Neutrophil (primary cell): ENCODE measurements around the gene FAM120AOS.

Experiments used
- H3K27ac ChIP-seq: fragments of 200-600 bp; sonication (generic); 2 replicates; pipeline ENCODE4 v1.5.1; 2016; ENCODE audit warnings: mild to moderate bottlenecking, moderate library complexity
- H3K27me3 ChIP-seq: fragments of 200-600 bp; sonication (generic); 2 replicates; pipeline ENCODE4 v1.6.0; 2016; ENCODE audit warnings: mild to moderate bottlenecking
- H3K36me3 ChIP-seq: fragments of 200-600 bp; sonication (generic); 2 replicates; pipeline ENCODE4 v1.5.1; 2017
- H3K4me1 ChIP-seq, 2 experiments: fragments of 200-600 bp in 1 of 2; sonication (generic) in 1 of 2; 1 replicate in 1 of 2; 2 replicates in 1 of 2; pipeline versions ENCODE4 v1.5.1 to v1.6.1; 2013 to 2016; ENCODE audit warnings: low read depth in 1 of 2, low read length in 1 of 2, mild to moderate bottlenecking in 1 of 2, moderate library complexity in 1 of 2; ENCODE audit not compliant: control insufficient read depth in 1 of 2, insufficient read depth in 1 of 2
- H3K4me3 ChIP-seq, 2 experiments: fragments of 200-600 bp in 1 of 2; sonication (generic) in 1 of 2; 1 replicate in 1 of 2; 2 replicates in 1 of 2; pipeline ENCODE4 v1.5.1; 2013 to 2016; ENCODE audit warnings: low read depth in 1 of 2, low read length in 1 of 2, mild to moderate bottlenecking in 1 of 2, moderate library complexity in 1 of 2
- H3K9me3 ChIP-seq: fragments of 200-600 bp; sonication (generic); 2 replicates; pipeline ENCODE4 v1.5.1; 2016
- TF ChIP-seq, protein P1 (sequence below): fragments of 200-600 bp; sonication (generic); IDR thresholded peaks from 2 replicates; pipeline ENCODE4 v1.5.1; 2016; ENCODE audit warnings: antibody characterized with exemption

The FAM120AOS gene

DNA sequence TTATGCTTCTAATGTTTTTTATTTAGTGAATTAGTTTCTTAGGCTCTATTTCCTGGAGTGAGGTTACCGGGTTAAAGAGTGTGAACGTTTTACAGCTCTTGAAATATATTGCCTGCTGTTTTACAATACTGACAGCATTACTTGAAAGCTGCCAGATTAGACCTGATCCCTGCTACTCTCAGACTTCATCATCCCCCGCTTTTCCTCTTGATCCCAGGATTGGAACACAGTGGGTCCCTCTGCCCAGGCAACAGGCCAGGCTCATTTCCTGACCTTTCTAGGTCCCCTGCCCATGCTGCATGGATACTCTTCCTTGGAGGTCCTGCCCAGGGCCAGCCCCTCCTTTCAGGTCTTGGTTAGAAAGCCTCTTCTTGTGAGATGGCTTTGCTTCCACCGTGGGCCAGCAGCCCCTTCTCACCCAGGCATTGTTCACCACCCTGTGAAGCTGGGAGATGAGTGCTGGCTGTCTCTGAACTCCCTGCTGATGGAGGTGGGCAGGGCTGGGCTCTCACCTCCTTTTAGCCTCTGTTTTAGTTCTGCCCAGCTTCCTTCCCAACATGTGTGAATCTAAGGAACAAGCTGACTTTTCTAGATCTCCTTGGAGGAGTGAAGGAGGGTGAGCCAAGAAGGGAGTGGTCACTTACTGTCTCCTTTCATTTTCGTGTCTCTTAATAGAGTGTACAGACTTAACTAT lies 15.5 kb upstream of the FAM120AOS start:
- H3K4me3 ChIP-seq = no peak overlapping the region
- H3K4me1 ChIP-seq = peaks cover 33 to 42% of the 10 kb centered on the region in 2 experiments
- peak overlapping the region; percentile 28 for H3K27ac ChIP-seq
- H3K9me3 ChIP-seq = no peaks in the 10 kb centered on the region
- TF ChIP-seq, protein P1, sequence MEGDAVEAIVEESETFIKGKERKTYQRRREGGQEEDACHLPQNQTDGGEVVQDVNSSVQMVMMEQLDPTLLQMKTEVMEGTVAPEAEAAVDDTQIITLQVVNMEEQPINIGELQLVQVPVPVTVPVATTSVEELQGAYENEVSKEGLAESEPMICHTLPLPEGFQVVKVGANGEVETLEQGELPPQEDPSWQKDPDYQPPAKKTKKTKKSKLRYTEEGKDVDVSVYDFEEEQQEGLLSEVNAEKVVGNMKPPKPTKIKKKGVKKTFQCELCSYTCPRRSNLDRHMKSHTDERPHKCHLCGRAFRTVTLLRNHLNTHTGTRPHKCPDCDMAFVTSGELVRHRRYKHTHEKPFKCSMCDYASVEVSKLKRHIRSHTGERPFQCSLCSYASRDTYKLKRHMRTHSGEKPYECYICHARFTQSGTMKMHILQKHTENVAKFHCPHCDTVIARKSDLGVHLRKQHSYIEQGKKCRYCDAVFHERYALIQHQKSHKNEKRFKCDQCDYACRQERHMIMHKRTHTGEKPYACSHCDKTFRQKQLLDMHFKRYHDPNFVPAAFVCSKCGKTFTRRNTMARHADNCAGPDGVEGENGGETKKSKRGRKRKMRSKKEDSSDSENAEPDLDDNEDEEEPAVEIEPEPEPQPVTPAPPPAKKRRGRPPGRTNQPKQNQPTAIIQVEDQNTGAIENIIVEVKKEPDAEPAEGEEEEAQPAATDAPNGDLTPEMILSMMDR = no peak
- no peaks in the 10 kb centered on the region for H3K27me3 ChIP-seq
- H3K36me3 ChIP-seq = no peaks in the 10 kb centered on the region

DNA sequence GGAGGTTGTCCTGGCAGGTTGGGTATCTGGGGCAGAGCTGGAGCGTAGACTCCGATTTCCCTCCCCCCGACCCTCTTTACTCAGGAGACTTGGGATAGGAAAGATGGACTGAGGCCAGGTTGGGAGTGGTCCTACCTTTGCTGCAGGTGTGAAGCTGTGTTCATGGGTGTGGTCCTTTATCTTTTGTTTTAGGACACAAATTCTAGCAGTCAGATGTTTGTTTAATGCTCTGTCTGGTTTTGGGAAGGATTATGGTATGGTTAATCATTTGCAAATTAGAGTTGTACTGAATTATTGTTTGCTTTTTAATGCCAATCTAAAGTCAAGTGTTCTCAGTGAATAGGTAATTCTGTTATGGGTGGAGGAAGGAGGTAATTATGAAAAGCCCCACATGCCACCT lies 14.1 kb upstream of the FAM120AOS start:
- H3K27ac ChIP-seq = peak overlapping the region; percentile 63
- no peak overlapping the region for H3K4me3 ChIP-seq
- TF ChIP-seq, protein P1 = no peak
- H3K4me1 ChIP-seq = peaks cover 33 to 44% of the 10 kb centered on the region in 2 experiments
- no peaks in the 10 kb centered on the region for H3K27me3 ChIP-seq
- H3K36me3 ChIP-seq = no peaks in the 10 kb centered on the region
- H3K9me3 ChIP-seq = no peaks in the 10 kb centered on the region

DNA sequence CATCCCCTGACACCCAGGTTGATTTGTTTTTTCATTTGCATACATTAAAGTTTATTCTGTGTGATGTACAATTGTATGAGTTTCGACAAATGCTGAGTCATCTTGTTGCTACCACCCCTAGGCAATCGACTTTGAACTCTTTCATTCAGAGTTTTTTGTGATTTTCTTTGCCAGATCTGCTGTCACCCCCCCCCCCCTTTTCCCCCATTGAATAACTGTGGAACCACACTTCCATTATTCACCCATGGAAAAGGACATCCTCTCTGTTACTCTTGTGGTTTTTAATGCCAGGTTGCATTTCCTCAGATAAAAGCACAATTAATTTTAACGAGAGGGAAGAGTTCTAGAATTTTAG lies 13.7 kb upstream of the FAM120AOS start:
- TF ChIP-seq, protein P1 = no peak
- H3K4me3 ChIP-seq = no peak overlapping the region
- H3K27me3 ChIP-seq = no peaks in the 10 kb centered on the region
- no peaks in the 10 kb centered on the region for H3K9me3 ChIP-seq
- H3K27ac ChIP-seq = peak overlapping the region; percentile 63
- H3K36me3 ChIP-seq = no peaks in the 10 kb centered on the region
- peaks cover 34 to 49% of the 10 kb centered on the region in 2 experiments for H3K4me1 ChIP-seq

DNA sequence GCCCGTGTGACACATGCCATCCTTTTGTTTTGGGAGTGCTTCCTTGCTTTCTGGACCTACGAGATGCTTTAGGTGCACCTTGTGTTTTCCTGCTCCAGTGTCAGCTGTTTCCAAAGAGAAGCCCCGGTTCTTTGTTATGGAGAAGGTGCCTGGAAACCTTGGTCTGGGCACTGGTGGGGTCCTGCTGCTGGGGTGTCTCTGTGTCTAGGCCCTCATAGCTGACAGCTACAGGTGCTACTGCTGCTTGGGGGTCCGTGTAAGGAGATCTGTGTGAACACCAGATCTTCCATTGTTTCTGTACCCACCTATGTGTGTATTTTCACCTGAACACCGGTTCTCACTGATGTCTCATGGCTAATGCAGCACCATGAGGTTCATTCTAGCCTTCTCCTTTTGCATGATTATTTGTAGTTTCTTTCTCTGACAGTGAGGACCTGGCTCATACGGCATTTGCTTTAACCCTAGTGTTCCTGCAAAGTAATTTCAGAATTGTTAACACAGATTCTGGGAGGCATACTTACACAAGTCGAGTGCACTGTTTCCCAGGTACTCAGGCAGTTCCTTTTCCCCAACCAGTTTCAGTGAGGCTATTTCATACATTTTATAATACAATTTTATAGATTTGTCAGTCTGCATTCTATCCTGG lies 13.2 kb upstream of the FAM120AOS start:
- no peaks in the 10 kb centered on the region for H3K27me3 ChIP-seq
- H3K9me3 ChIP-seq = no peaks in the 10 kb centered on the region
- peaks cover 38 to 49% of the 10 kb centered on the region in 2 experiments for H3K4me1 ChIP-seq
- H3K36me3 ChIP-seq = no peaks in the 10 kb centered on the region
- peak overlapping the region; percentile 63 for H3K27ac ChIP-seq
- TF ChIP-seq, protein P1 = no peak
- no peak overlapping the region for H3K4me3 ChIP-seq

DNA sequence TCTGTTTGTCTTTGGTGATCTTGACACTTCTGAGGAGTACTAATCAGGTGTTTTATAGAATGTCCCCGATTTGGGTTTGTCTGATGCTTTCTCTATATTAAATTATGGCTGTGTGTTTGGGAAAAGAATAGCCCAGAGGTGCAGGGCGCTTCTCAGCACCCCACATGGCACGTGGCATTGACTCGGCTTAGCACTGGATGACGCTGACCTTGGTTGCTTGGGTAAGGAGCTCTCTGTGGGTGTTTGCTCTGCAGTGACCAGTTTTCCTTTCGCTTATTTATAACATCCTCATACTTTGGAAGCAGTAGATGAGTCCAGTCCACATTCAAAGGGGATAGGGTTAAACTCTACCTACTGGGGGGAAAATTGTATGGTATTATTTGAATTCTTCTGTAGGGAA lies 12.5 kb upstream of the FAM120AOS start:
- TF ChIP-seq, protein P1 = no peak
- no peak overlapping the region for H3K4me3 ChIP-seq
- H3K4me1 ChIP-seq = peaks cover 35 to 46% of the 10 kb centered on the region in 2 experiments
- H3K9me3 ChIP-seq = no peaks in the 10 kb centered on the region
- no peaks in the 10 kb centered on the region for H3K27me3 ChIP-seq
- no peak overlapping the region for H3K27ac ChIP-seq
- H3K36me3 ChIP-seq = no peaks in the 10 kb centered on the region
